Fibroblast of villous mesenchyme (primary cell): ENCODE results near the gene MROH7. TPM values are rescaled to one million over a fixed set of nuclear protein-coding genes. Genes with fewer than 3 reads are reported as not detected.

Experiments
- DNase-seq: peaks from one replicate; pipeline ENCODE4 v3.0.0-alpha.2; 2010; ENCODE audit warnings: low read depth
- H3K4me3 ChIP-seq: 2 replicates; pipeline ENCODE4 v1.5.1; 2011; ENCODE audit warnings: low read depth, mild to moderate bottlenecking, low read length
- CTCF ChIP-seq: IDR thresholded peaks from 2 replicates; pipeline ENCODE4 v1.5.1; 2012; ENCODE audit warnings: low read depth, mild to moderate bottlenecking, low read length; ENCODE audit not compliant: insufficient read depth
- total RNA-seq: library from RNA; depleted of rRNA; stranded (reverse); fragments of >200 nt; gene quantifications from 2 replicates; pipeline ENCODE4 v1.2.3, GENCODE V29; 2012

Gene MROH7
- total RNA-seq, 1 donor = under 0.01 TPM

- DNase-seq = no peak
- H3K4me3 ChIP-seq = no peak overlapping the region
- TF ChIP-seq CTCF = no peak
These were observed 2.1 kb downstream of the MROH7 start for GRCh38 chr1:54643736-54644135.

DNA sequence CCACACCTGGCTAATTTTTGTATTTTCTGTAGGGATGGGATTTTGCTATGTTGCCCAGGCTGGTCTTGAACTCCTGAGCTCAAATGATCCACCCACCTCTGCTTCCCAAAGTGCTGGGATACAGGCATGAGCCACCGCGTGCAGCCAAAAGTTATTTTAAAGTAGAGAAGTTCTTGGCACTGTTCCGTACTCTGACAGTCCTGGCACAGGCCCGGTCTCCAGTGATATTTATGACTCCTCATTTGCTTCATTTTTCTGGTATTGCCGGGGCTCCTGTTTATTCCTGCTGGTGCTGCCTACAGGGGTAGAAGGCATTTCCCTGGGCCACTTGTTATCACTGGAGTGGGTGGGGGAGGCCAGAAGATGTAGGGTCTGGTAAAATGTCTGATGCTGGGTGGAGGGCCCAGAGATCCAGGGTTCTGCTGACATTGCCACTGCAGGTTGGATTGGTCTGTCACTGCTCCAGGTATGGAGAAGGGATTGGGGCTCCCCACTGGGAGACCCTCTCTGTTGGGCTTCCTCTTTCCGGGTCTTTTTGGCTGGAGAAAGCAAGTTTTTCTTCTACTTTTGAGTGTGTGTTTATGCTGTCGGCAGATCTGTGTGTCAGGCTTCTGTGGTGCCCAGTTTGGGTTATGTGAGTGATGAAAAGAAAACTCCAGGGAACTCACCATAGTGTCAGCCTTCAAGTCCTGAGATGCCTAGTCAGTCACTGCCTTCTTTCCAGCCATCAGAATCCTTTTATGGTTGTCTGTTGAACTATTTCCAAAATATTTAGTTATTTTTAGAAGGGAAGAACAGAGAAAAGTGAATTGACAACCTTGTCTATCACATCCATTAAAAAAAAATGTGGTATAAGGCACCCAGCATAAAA lies 4.5 kb downstream of the MROH7 start:
- DNase-seq = no peak

DNA sequence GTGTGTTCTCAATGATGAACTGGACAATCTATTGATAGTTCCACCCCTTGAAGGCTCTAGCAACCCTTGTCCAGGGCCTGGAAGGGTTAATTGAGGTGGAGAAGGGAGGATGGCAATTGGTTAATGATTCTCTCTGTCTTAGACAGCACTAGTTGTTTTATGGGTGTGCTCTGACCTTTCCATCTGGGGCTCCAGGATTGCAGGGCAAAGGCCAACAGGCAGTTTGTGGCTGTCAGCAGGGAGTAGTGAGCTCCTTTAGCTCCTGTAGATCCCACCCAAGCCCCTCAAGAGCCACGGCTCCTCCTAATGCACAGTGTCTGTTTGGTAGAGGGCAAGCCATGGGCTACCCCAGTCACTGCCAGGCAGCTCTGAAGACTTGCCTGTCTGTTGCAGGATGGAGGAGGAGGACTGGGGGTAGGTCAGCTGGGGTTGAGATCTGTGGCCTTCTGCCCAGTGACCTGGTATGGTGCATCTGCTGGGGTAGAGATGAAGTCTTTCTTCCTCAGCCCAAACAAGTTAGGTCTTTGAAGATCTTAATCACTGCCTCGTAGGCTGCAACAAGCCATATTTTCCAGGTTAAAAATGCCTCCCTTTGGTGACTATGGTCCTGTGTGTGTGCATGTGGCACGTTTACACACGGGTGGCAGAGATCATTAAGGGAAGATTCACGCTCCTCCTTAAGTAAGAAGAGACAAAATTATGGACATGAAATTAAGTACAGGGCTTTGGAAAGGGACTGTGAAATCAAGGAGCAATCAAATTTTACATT lies 7.7 kb downstream of the MROH7 start:
- no peak overlapping the region for H3K4me3 ChIP-seq
- no peak for DNase-seq
- TF ChIP-seq CTCF = no peak

More for the DNA sequence above, 4.5 kb downstream of the MROH7 start:
- TF ChIP-seq CTCF = no peak
- H3K4me3 ChIP-seq = no peak overlapping the region

DNA sequence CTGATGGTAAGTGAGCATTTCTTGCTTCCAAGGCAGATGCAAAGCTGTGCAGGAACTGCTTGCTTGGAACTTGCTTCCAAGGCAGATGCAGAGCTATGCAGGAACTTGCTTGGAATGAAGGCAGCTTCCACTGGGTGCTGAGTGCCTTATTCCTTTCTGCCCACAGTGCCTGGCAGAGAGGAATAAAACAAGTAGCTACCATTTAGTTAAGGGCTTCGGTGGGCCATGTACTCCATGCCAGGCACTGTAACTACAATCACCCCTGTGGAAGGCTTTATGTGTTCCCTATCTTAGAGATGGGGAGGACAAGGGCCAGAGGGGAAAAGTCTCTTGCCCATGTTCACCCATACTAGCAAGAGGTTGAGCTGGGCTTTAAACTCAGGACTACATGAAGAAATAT lies 8.3 kb downstream of the MROH7 start:
- no peak for DNase-seq
- TF ChIP-seq CTCF = no peak
- no peak overlapping the region for H3K4me3 ChIP-seq

- no peak for DNase-seq
- TF ChIP-seq CTCF = no peak
- no peak overlapping the region for H3K4me3 ChIP-seq
These were observed 8.8 kb downstream of the MROH7 start for GRCh38 chr1:54650417-54650816.

GRCh38 chr1:54651608-54652007 lies 10.0 kb downstream of the MROH7 start:
- DNase-seq = no peak
- no peak for TF ChIP-seq CTCF
- no peak overlapping the region for H3K4me3 ChIP-seq
